ENCODE measurements around the gene GLIS1.
"Not testable (repeated sequence)": the region's sequence is repeated elsewhere in the genome, so short reads cannot be mapped to it uniquely, and the experiment has no call there.

The GLIS1 gene

GRCh38 chr1:53652441-53653199, 86.3 kb downstream of the GLIS1 start:
- no peak for DNase-seq

DNA sequence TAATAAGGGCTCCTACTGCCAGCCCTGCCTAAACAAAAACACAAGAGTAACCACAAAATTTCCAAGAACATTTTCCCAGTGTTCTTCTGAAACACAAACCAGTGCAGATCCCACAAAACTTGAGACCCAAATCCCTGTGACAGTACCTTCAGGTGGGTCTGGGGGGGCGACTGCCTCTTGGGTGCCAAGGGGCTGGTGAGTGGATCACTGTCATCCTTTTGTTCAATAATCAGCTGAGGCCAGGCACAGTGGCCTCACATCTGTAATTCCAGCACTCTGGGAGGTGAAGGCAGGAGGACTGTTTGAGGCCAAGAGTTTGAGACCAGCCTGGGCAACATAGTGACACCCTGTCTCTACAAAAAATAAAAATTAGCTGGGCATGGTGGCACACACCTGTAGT, 87.6 kb downstream of the GLIS1 start:
- DNase-seq: no peak

- DNase-seq: no peak
Measured at GRCh38 chr1:53648516-53648915, 90.4 kb downstream of the GLIS1 start.

- not testable (repeated sequence) for DNase-seq
Measured at GRCh38 chr1:53647915-53648314, 91.0 kb downstream of the GLIS1 start.

DNA sequence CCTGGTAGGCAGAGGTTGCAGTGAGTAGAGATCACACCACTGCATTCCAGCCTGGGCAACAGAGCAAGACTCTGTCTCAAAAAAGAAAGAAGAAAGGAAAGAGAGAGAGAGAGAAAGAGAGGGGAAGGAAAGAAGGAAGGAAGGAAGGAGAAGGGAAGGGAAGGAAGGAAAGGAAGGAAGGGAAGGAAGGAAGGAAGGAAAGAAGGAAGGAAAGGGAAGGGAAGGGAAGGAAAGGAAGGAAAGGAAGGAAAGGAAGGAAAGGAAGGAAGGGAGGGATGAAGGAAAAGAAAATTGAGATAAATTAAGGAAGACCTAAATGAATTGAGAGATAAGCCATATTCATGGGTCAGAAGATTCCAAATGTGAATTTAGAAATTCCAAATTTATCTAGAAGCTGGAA, 92.2 kb downstream of the GLIS1 start:
- DNase-seq: no peak

DNA sequence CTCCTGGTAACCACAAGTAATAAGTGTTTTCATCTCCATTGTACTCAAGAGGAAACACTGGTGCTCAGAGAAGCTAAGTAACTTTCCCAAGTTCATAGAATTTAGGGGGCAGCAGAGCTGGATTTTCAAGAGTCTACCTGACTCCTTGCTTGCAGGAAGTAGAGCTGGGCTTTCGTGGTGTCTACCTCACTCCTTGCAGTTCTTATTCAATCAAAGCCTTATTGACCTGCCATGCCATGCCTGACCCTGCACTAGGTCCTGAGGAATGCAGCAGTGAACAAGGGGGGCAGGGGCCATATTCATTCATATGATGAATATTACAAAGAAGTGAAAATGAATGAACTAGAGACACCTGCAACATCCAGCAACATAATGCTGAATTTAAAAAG, 93.3 kb downstream of the GLIS1 start:
- DNase-seq: no peak

GRCh38 chr1:53644909-53645689, 93.9 kb downstream of the GLIS1 start:
- DNase-seq: no peak

DNA sequence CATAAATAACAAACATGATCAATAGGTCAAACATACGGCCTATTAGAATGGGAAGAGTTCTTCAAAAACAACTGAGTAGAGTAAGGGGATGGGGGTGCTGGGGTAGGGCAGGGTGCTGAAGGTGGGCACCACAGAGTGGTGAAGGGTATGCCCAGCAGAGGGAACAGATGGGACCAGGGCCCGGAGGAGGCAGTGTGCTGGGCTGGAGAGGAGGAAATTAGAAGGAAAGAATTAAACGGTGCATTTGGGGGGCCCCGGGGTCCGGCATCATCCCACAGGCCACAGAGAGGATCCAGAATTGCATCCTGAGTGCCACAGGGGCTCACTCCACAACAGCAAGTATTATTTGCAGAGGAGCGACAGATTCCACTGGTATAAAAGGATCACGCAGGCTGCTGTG, 94.5 kb downstream of the GLIS1 start:
- DNase-seq: no peak

- DNase-seq: no peak
Measured at GRCh38 chr1:53643881-53644390, 95.0 kb downstream of the GLIS1 start.

DNA sequence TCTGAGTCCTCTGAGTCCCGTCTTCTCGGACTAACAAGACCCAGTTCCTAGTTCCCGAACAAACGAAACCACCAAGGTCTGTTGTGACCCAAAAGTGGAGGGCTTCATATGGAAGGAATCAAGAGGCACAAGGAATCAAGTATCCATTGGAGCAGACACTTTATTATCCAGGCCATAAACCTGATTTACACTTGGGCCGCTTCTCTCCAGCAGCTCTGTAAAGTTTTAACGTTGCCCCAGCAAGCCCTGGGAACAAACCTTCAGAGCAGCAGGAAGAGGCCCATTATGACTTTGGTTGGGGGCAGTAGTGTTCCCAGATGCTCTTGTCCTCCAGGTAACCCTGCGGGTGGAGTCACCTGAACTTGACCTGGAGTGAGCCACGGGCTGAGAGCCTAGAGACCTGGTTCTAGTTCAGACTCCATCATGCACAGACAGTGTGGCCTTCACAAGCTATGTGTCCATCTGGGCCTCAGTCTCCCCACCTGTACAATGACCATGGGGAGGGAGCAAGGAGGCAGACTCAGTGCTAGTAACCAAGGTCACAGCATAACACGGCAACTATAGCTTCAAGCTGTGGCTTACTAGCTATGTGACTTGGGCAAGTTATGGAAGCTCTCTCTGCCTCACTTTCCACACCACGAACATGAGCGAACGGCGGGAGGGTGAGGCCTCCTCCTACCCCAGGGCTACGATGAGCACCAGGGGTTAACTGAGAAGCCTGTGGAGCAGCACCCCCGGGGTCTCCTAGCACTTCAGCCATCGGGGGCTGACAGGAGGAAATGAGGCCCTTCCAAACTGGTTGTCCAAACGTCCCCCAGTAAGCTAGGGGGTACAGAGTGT, 95.7 kb downstream of the GLIS1 start:
- DNase-seq: no peak

- DNase-seq: no peak
Measured at GRCh38 chr1:53642607-53643006, 96.4 kb downstream of the GLIS1 start.

- DNase-seq: no peak
Measured at GRCh38 chr1:53642215-53642555, 96.8 kb downstream of the GLIS1 start.

DNA sequence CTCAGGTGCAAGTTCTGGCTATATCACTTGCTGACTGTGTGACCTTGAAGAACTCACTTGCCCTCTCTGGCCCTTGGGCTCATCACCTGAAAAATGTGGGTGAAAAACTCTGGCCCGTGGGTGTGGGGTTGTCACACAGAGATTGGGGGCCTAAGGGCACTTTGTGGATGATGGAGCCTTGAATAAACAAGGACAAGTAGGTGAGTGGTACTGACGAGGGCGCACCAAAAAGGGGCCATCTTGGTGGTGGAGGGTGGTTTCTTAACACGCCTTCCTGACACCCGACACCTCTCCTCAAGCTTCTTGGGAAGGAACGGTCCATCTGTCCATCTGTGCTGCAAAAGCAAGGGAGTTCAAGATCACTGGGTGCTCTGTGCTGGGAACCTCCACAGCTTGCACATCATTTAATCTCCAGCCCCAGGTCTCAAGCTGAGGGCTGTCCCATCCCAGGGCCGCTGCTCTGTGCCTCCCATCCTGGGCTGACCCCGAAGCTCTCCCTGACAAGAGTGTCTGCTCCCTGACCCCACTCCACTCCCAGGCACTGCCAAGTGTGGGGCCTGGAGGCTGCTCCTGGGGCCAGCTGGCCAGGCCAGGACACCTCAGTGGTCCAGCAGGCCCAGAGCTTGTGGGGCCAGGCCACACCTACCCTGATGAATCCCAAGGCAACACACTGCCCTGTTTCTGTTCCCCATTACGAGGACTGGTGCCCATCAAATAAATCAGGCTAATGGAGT, 97.3 kb downstream of the GLIS1 start:
- no peak for DNase-seq

GRCh38 chr1:53640701-53641075, 98.3 kb downstream of the GLIS1 start:
- no peak for DNase-seq

DNA sequence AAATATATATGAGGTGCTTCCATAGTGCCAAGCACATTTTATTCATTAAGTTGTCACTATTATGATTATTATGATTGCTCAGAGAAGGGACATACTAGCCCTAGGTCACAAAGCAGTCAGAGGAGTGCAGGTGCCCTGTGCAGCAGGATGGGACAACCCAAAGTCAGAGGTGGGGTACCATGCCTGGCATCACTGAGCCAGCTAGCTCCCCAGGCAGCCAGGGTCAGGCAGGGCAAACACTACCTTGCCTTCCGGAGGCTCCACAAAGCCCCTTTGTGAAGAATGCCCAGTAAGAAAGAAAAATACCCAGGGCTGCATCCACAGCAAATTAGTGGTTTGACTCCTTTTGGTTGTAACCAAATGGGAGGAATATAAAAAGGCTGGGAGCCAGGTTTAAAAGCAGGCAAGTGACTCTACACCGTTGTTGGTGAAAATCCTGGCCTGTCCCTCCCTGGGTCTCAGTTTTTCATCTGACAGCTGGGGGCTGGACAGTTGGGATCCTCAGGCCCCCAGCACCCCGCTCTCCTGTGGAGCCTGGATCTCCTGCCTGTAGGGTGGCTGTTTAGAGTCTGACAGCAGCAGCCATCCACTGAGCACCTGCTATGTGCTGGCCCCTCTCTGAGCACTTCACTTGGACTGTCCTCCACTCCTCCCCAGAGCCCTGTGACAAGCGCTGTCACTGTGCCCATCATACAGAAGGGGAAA, 98.8 kb downstream of the GLIS1 start:
- DNase-seq: no peak

DNA sequence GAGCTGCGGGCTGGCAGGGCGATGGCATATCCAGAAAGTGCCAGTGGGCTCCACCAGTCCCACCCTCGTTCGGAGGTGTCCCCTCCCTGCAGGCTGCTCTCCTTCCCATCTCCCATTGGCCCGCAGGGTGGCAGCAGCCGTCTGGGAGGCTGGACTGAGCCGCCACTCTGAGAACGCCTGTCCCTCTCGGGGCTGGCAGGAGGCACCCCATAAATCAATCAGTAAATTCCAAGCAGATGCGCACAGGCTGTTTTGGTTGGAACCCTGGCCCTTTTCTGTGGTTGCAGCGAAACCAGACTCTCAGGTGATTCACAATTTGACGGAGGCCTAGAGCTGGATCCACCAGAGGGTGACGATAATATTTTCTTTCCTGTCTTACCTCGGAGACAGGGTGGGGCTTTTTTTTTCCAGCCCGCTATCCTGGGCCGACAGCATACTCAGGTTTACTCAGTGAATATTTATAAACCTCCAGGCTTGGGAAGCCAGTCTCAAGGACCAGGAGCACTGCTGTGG, 99.7 kb downstream of the GLIS1 start:
- DNase-seq: no peak

GRCh38 chr1:53638360-53639035, 100.5 kb downstream of the GLIS1 start:
- DNase-seq: no peak

DNA sequence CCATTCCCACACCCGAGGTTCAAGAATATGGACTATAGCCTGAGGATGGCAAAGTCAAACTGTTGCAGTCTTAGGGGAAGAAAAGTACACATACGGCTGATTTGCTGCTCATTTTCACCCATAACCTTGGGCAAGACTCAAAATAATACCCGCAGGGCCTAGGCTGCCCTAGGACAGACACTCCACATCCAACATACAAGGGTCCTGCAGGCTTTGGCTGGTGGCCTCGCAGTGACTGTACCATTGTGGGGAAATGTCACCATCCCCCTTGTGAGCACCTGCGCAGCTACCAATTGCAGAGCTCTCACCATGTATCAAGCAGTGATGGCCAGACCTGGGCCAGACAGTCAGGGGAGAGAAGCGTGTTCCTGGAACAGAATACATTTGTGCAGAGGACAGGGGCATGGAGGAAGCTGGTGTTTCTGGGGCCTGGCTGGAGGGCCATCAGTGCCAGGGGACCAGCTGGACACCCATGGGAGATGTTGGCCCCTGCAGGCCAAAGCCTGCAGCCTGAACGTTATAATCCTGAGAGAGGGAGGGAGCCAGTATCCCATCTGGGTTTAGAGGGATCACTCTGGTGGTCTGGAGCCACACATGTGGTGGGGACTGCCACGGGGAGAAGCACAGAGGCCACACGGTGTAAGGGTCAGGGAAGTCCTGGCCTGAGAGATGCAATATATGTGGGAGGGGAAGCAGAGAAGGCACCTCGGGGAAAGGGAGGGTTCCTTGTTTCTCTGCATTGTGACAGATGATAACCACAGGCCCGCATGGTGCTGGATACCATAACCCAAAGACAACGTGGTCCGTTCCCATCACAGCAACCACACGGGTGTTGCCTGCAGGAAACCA, 101.2 kb downstream of the GLIS1 start:
- DNase-seq: no peak

- DNase-seq: no peak
Measured at GRCh38 chr1:53636621-53637171, 102.3 kb downstream of the GLIS1 start.

DNA sequence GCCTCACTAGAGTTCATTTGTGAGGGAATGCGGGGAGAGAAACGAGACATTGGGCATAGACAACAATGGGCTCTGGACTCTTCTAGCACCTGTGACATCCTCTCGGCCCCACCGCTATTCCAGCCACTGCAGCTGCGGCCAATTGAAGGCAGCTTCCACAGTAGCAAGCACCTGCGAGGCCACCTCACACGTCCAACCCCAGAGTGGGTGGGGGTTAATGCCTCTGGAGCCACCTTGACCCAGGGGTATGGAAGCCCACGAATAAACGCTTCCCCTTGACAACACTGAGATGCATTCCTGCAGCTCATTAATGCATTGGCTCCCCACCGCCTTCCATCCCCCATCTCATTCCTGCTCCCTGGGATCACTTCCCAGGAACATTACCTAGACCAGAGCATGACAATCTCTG, 104.4 kb downstream of the GLIS1 start:
- no peak for DNase-seq

All from activated CD4-positive, alpha-beta T cell treated with anti-CD3 and anti-CD28 coated beads, Interleukin-2, amount 50 U/mL, for 4 hours (primary cell).